ENCODE results near the gene LMAN2.

DNA sequence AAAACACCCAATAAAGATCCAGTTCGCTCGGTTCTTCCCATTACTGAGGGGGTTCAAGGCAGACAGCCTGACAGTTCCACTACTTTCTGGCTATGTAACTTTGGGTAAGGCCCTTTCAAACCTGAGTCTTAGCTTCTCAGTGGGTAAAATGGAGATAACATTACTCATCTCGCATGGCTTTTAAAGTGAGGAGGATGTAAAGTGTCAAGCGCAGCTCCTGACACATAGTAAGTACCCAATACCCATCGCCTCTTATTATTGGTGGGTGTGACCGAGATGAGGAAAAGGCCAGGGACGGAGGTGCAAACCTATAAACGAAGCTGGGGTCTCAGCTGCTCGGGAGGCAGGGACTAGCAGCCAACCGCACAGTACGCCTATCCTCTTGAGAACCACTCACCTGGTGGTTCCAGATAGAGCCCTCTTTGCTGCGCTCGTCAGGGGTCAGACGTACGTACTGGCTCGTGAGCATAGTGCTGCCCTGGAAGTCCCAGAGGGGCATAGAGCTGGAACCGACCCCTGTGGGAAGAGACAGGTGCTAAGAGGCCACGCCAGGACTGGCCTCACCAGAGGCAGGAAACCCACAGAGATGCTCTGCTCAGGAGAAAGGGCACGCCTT lies 584 bp downstream of the LMAN2 start:
- no peak for TF ChIP-seq POLR2AphosphoS5 (IDR thresholded peaks at IDR 0.05; ENCODE audit: borderline replicate concordance, low read depth, low read length)
- no peak for TF ChIP-seq EZH2 (IDR thresholded peaks at IDR 0.05)
